Endothelial cell of umbilical vein (primary cell): Measurements from ENCODE around the gene SRSF1. TPM values are rescaled to one million over a fixed set of nuclear protein-coding genes. Genes with fewer than 3 reads are reported as not detected.

Experiments
- BruUV-seq: library from RNA; stranded (reverse); fragments of 400-500 nt; replicated peaks from 2 replicates; lab custom pipeline; 2021; lab: Mats Ljungman, UMichigan
- CTCF ChIA-PET: fragments of 300-600, 350-600 bp; sonication (Branson Sonifier 250); formaldehyde crosslinking; loops from one replicate; lab custom pipeline; 2021; ENCODE audit warnings: antibody characterized with exemption, inconsistent platforms; lab: Charles Lee
- POLR2A ChIA-PET: fragments of 300-600, 350-600 bp; sonication (Branson Sonifier 250); formaldehyde crosslinking; loops from one replicate; lab custom pipeline; 2021; ENCODE audit warnings: antibody characterized with exemption, inconsistent platforms; lab: Charles Lee
- DNase-seq: peaks from one replicate; pipeline ENCODE4 v3.0.0-alpha.2; 2011; ENCODE audit warnings: low read depth, low spot score
- FAIRE-seq: peaks from 2 replicates; lab custom pipeline; 2011; peaks lifted over from hg19 to GRCh38; lab: Jason Lieb, UNC
- H2AFZ ChIP-seq: 2 replicates; pipeline ENCODE4 v1.6.0; 2012; ENCODE audit warnings: low read depth, low read length, control low read depth, inconsistent platforms
- H3K27ac ChIP-seq: 2 replicates; pipeline ENCODE4 v1.5.1; 2011; ENCODE audit warnings: low read depth, mild to moderate bottlenecking, control low read depth, low read length, moderate library complexity; ENCODE audit not compliant: insufficient read depth
- H3K27me3 ChIP-seq, 2 experiments: 2 replicates each; pipeline versions ENCODE4 v1.6.0 to v1.6.1; 2011; ENCODE audit warnings: low read length in 2 of 2, mixed read lengths in 1 of 2; ENCODE audit not compliant: control insufficient read depth in 2 of 2, insufficient read depth in 2 of 2
- H3K36me3 ChIP-seq, 2 experiments: 2 replicates in 1 of 2; 3 replicates in 1 of 2; pipeline ENCODE4 v1.5.1; 2011; ENCODE audit warnings: low read length in 2 of 2, mild to moderate bottlenecking in 1 of 2, moderate library complexity in 1 of 2; ENCODE audit not compliant: control insufficient read depth in 2 of 2, insufficient read depth in 2 of 2; ENCODE audit errors: extremely low read depth in 1 of 2
- H3K4me1 ChIP-seq: 3 replicates; pipeline ENCODE4 v1.5.1; 2011; ENCODE audit warnings: mild to moderate bottlenecking, low read length; ENCODE audit not compliant: control insufficient read depth, insufficient read depth; ENCODE audit errors: extremely low read depth
- H3K4me2 ChIP-seq: 2 replicates; pipeline ENCODE4 v1.6.1; 2011; ENCODE audit warnings: low read length, control low read depth, mixed read lengths; ENCODE audit not compliant: insufficient read depth
- H3K4me3 ChIP-seq, 3 experiments: fragments of 200-600 bp in 1 of 3; sonication (generic), shearing (Covaris generic) in 1 of 3; replicated peaks in 1 of 3; 2 replicates each; pipeline ENCODE4 v1.5.1; 2011 to 2016; ENCODE audit warnings: control low read depth in 3 of 3, low read length in 3 of 3, mild to moderate bottlenecking in 2 of 3, inconsistent platforms in 1 of 3, low read depth in 1 of 3, moderate library complexity in 1 of 3; ENCODE audit not compliant: insufficient read depth in 1 of 3
- H3K79me2 ChIP-seq: 2 replicates; pipeline ENCODE4 v1.6.0; 2012; ENCODE audit warnings: low read length, inconsistent platforms; ENCODE audit not compliant: control insufficient read depth, insufficient read depth
- H3K9ac ChIP-seq: replicated peaks from 2 replicates; pipeline ENCODE3; 2011; ENCODE audit warnings: low read length, control low read depth; ENCODE audit not compliant: insufficient read depth; ENCODE audit errors: extremely low read depth
- H3K9me1 ChIP-seq: replicated peaks from 3 replicates; pipeline ENCODE4 v1.6.0; 2011; ENCODE audit warnings: mild to moderate bottlenecking, low read length; ENCODE audit not compliant: control insufficient read depth, insufficient read depth; ENCODE audit errors: extremely low read depth
- H3K9me3 ChIP-seq: replicated peaks from 2 replicates; pipeline ENCODE4 v1.5.1; 2012; ENCODE audit warnings: low read length, inconsistent platforms; ENCODE audit not compliant: control insufficient read depth, insufficient read depth
- H4K20me1 ChIP-seq: replicated peaks from 2 replicates; pipeline ENCODE3; 2011; ENCODE audit warnings: mild to moderate bottlenecking, low read length; ENCODE audit not compliant: control insufficient read depth, insufficient read depth; ENCODE audit errors: extremely low read depth
- EZH2 ChIP-seq: IDR thresholded peaks from 2 replicates; pipeline ENCODE4 v1.6.1; 2012; ENCODE audit warnings: borderline replicate concordance, low read depth, mild to moderate bottlenecking, moderate library complexity, low read length, inconsistent platforms; ENCODE audit not compliant: severe bottlenecking
- FOS ChIP-seq: IDR thresholded peaks from 2 replicates; pipeline ENCODE4 v1.6.1; 2011; ENCODE audit warnings: mild to moderate bottlenecking, low read length, moderate library complexity, borderline replicate concordance; ENCODE audit not compliant: insufficient read depth
- GATA2 ChIP-seq: IDR thresholded peaks from 2 replicates; pipeline ENCODE4 v1.7.0; 2011; ENCODE audit warnings: low read depth, mild to moderate bottlenecking, moderate library complexity, mixed read lengths, low read length; ENCODE audit not compliant: insufficient read length, insufficient read depth
- JUN ChIP-seq: IDR thresholded peaks from 2 replicates; pipeline ENCODE4 v1.6.1; 2011; ENCODE audit warnings: borderline replicate concordance, low read depth; ENCODE audit not compliant: insufficient read length, insufficient read depth
- MYC ChIP-seq: IDR thresholded peaks from one replicate; pipeline ENCODE4 v1.6.1; 2011; ENCODE audit warnings: mild to moderate bottlenecking, low read depth, low read length
- POLR2A ChIP-seq: IDR thresholded peaks from 2 replicates; pipeline ENCODE4 v1.6.1; 2012; ENCODE audit warnings: low read depth, mild to moderate bottlenecking, control low read depth, low read length
- POLR2AphosphoS5 ChIP-seq: IDR thresholded peaks from 2 replicates; pipeline ENCODE4 v1.6.1; 2012; ENCODE audit warnings: low read depth, mild to moderate bottlenecking, control low read depth, low read length, moderate library complexity; ENCODE audit not compliant: insufficient read depth
- dilution Hi-C: fragments of 300-500 bp; cut with MboI; formaldehyde crosslinking; loops from one replicate; pipeline ENCODE4 v1.15.0; 2019; ENCODE audit warnings: low sequenced_read_pairs; ENCODE audit not compliant: extremely low pct_ligation_motif_present
- intact Hi-C: fragments of 100-400 bp; cut with micrococcal nuclease; formaldehyde crosslinking; loops from one replicate; pipeline ENCODE4 v1.10.0; 2022
- polyA plus RNA-seq, 4 experiments: library from polyadenylated mRNA; depleted of rRNA in 3 of 4; stranded (reverse) in 3 of 4; unstranded in 1 of 4; fragments of >200 nt; gene quantifications; 2 replicates each; pipeline versions ENCODE4 v1.2.1 to v1.2.3, GENCODE V29; 2011 to 2012; ENCODE audit warnings: missing spikeins in 1 of 4
- total RNA-seq: library from RNA; stranded (reverse); gene quantifications from 2 replicates; pipeline ENCODE4 v1.2.3, GENCODE V29; 2021
- TF ChIP-seq, protein P1 (sequence below): IDR thresholded peaks from 2 replicates; pipeline ENCODE4 v1.6.1; 2011; ENCODE audit not compliant: insufficient read depth, insufficient read length
- TF ChIP-seq, protein P2 (sequence below), 2 donors: IDR thresholded peaks; 1 replicate in 1 of 2; 2 replicates in 1 of 2; pipeline ENCODE4 v1.5.1; 2011; ENCODE audit warnings: low read length in 2 of 2, mild to moderate bottlenecking in 2 of 2, moderate library complexity in 2 of 2, control low read depth in 1 of 2, inconsistent platforms in 1 of 2, low read depth in 1 of 2; ENCODE audit not compliant: insufficient read depth in 1 of 2; ENCODE audit errors: extremely low read depth in 1 of 2

The SRSF1 gene
- total and polyA plus RNA-seq, 2 donors (not counting 3 experiments of a cell fraction or from before 2014, with no cell fraction given): 133 to 316 TPM

DNA sequence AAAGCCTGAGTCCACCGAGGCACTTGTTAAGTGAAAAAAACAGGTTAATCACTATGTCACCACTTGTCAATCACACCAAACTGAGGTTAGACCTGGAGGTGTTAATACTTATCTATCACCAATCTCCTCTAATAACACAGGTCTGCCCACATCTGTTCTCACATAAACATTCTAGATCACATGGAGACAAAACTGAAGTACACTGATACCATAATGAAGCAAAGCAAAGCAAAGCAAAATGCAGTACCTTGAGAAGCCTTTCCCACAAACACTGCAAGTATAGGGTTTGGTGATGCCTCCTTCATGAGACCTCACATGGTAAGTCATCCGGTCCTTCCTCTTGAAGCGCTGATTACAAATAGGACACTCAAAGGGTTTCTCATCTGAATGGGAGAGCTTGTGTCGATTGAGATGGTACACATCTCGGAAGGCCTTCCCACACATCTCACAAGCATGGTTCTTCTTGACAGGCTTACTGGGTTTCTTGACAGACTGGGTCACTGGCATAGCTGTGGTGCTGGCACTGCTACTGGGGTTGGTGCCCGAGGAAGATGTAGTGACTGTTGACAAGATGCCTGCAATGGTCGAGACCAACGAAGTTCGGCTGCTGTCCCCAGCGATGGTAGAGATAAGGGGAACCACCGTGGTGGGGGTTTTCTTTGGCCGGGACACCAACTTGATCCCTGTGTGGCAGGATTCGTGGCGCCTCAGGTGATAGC is 24.4 kb downstream of the SRSF1 start:
- dilution Hi-C loops (loop anchor here (25.0 kb wide), 1 partner anchor 120 kb away; the partner anchor contains the start of gene MRPS23), intact Hi-C loops (no loop called here)
- no peak overlapping the region for H3K4me3 ChIP-seq
- H3K79me2 ChIP-seq: peaks cover 69% of the 10 kb centered on the region
- no peaks in the 10 kb centered on the region for H3K9me3 ChIP-seq
- DNase-seq: no peak
- peaks cover 22% of the 10 kb centered on the region for H3K4me1 ChIP-seq
- no peak overlapping the region for H3K27ac ChIP-seq
- no TSS peak for BruUV-seq
- no peak for TF ChIP-seq MYC
- H4K20me1 ChIP-seq: no peaks in the 10 kb centered on the region
- H3K36me3 ChIP-seq: peaks cover 9 to 14% of the 10 kb centered on the region in 2 experiments
- H3K9me1 ChIP-seq: no peaks in the 10 kb centered on the region
- FAIRE-seq: no peak
- no peaks in the 10 kb centered on the region for H3K27me3 ChIP-seq
- H3K9ac ChIP-seq: no peak overlapping the region
- H2AFZ ChIP-seq: no peak overlapping the region
- POLR2A ChIA-PET: no interaction called here
- no peak overlapping the region for H3K4me2 ChIP-seq
- CTCF ChIA-PET: interaction anchor here (0.7 to 1.6 kb wide), 3 partner anchors 17 to 124 kb away, joined by 4 to 7 read pairs (median 5); no protein-coding TSS in a partner anchor

DNA sequence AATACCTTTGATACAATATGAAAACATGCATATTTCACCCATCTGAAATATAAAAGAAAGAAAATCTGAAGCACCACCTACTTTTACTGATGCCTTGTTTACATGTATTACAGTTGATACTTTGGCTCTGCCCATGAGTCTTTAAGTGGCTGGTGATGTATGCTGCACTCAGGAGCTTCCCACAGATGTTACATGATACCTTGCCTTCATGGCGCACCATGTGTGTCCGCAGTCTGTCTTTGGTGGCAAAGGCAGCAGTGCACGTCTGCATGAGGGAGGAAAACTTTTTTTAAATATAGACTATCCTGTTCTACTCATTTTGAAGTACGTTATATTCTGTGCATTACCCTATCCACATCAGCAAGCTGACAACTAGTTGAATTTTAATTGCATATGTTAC is 26.5 kb downstream of the SRSF1 start:
- BruUV-seq: no TSS peak
- CTCF ChIA-PET: interaction anchor here (0.8 to 2.6 kb wide), 6 partner anchors 10 to 122 kb away, joined by 3 to 11 read pairs (median 7); partner anchors contain the start of gene CUEDC1

More for the DNA sequence above, 26.5 kb downstream of the SRSF1 start:
- Histone ChIP-seq H3K4me1 (peaks cover 10% of the 10 kb centered on the region), H3K4me2 (no peak overlapping the region), H2AFZ (no peak overlapping the region), H3K9me3 (no peaks in the 10 kb centered on the region), H3K79me2 (peaks cover 50% of the 10 kb centered on the region), H3K9ac (no peak overlapping the region), H3K9me1 (no peaks in the 10 kb centered on the region), H3K27me3 (no peaks in the 10 kb centered on the region), H3K36me3 (peaks cover 16 to 18% of the 10 kb centered on the region in 2 experiments), H3K4me3 (no peak overlapping the region), H4K20me1 (no peaks in the 10 kb centered on the region), H3K27ac (no peak overlapping the region)
- DNase-seq (no peak), FAIRE-seq (no peak)
- POLR2A ChIA-PET: no interaction called here
- dilution Hi-C loops (loop anchor here (25.0 kb wide), 1 partner anchor 118 kb away; the partner anchor contains the start of gene MRPS23), intact Hi-C loops (no loop called here)
- TF ChIP-seq MYC (no peak), EZH2 (no peak), GATA2 (no peak), POLR2A (no peak), FOS (no peak), JUN (no peak), POLR2AphosphoS5 (no peak)
- TF ChIP-seq, protein P1, sequence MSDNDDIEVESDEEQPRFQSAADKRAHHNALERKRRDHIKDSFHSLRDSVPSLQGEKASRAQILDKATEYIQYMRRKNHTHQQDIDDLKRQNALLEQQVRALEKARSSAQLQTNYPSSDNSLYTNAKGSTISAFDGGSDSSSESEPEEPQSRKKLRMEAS: no peak
- TF ChIP-seq, protein P2, sequence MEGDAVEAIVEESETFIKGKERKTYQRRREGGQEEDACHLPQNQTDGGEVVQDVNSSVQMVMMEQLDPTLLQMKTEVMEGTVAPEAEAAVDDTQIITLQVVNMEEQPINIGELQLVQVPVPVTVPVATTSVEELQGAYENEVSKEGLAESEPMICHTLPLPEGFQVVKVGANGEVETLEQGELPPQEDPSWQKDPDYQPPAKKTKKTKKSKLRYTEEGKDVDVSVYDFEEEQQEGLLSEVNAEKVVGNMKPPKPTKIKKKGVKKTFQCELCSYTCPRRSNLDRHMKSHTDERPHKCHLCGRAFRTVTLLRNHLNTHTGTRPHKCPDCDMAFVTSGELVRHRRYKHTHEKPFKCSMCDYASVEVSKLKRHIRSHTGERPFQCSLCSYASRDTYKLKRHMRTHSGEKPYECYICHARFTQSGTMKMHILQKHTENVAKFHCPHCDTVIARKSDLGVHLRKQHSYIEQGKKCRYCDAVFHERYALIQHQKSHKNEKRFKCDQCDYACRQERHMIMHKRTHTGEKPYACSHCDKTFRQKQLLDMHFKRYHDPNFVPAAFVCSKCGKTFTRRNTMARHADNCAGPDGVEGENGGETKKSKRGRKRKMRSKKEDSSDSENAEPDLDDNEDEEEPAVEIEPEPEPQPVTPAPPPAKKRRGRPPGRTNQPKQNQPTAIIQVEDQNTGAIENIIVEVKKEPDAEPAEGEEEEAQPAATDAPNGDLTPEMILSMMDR (IDR thresholded peaks at IDR 0.05; ENCODE audit: extremely low read depth in 1 of 2, insufficient read depth in 1 of 2, low read depth in 1 of 2, low read length in 2 of 2): no peak
